IPS DF 6.9 (cell line): ENCODE results near the gene DYNC1LI1.

Experiments
- DNase-seq: peaks from one replicate; pipeline ENCODE4 v3.0.0-alpha.2; 2013; ENCODE audit warnings: low read depth, low spot score
- H3K27ac ChIP-seq: one replicate; pipeline ENCODE4 v1.5.1; 2013; ENCODE audit warnings: low read length, control low read depth
- H3K27me3 ChIP-seq: 2 replicates; pipeline ENCODE4 v1.6.1; 2013; ENCODE audit warnings: mild to moderate bottlenecking, low read length; ENCODE audit not compliant: control insufficient read depth, insufficient read depth
- H3K36me3 ChIP-seq: 2 replicates; pipeline ENCODE4 v1.6.1; 2013; ENCODE audit warnings: low read length; ENCODE audit not compliant: control insufficient read depth, insufficient read depth
- H3K4me1 ChIP-seq: 2 replicates; pipeline ENCODE4 v1.6.1; 2013; ENCODE audit warnings: low read length; ENCODE audit not compliant: control insufficient read depth, insufficient read depth
- H3K4me3 ChIP-seq: 2 replicates; pipeline ENCODE4 v1.5.1; 2013; ENCODE audit warnings: mild to moderate bottlenecking, low read length
- H3K9me3 ChIP-seq: 2 replicates; pipeline ENCODE4 v1.6.1; 2013; ENCODE audit warnings: low read length, inconsistent platforms; ENCODE audit not compliant: control insufficient read depth, insufficient read depth
- WGBS: extraction: QIAGEN DNeasy Blood & Tissue Kit; methylation state at CpG from one replicate; pipeline ENCODE4 v1.1.7; 2013; ENCODE audit warnings: mixed read lengths, missing lambda C conversion rate; ENCODE audit not compliant: insufficient read length, insufficient coverage; 5-methylcytosine and 5-hydroxymethylcytosine counted together

DYNC1LI1 gene

GRCh38 chr3:32562640-32563039 lies 8.0 kb downstream of the DYNC1LI1 start:
- Histone ChIP-seq H3K4me3 (no peak overlapping the region), H3K9me3 (no peaks in the 10 kb centered on the region), H3K4me1 (no peaks in the 10 kb centered on the region), H3K27ac (no peak overlapping the region), H3K36me3 (no peaks in the 10 kb centered on the region), H3K27me3 (no peaks in the 10 kb centered on the region)
- no peak for DNase-seq
- WGBS = 100% methylated on average over 2 of the region's 7 CpGs

GRCh38 chr3:32557640-32558352 lies 12.9 kb downstream of the DYNC1LI1 start:
- Histone ChIP-seq H3K9me3 (no peaks in the 10 kb centered on the region), H3K27ac (no peak overlapping the region), H3K36me3 (no peaks in the 10 kb centered on the region), H3K4me1 (no peaks in the 10 kb centered on the region), H3K27me3 (no peaks in the 10 kb centered on the region), H3K4me3 (no peak overlapping the region)
- WGBS = no CpG with 5 or more reads among the region's 3 CpGs
- no peak for DNase-seq

- no peak overlapping the region for H3K27ac ChIP-seq
- no peak for DNase-seq
- H3K9me3 ChIP-seq = no peaks in the 10 kb centered on the region
- no peaks in the 10 kb centered on the region for H3K27me3 ChIP-seq
- WGBS = no CpG with 5 or more reads among the region's 3 CpGs
- H3K4me3 ChIP-seq = no peak overlapping the region
- H3K36me3 ChIP-seq = no peaks in the 10 kb centered on the region
- H3K4me1 ChIP-seq = no peaks in the 10 kb centered on the region
These were observed 14.3 kb downstream of the DYNC1LI1 start for GRCh38 chr3:32556332-32556731.

DNA sequence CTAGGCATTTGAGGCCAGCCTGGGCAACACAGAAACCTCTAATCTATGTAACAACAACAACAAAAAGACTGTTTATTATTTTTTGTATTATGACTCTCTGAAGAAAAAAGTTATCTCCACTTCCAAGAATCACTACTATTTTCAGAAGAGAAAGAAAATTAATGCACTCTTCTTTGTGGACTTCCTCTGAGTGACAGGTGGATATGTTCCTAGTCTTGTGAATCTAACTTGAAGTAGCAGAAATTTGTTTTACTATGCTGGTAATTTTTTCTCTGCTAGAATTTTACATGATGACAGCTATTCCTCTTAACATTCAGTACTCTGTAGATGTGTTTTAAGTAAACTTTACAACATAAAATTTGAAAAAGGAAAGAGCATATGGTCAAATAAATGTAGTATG lies 16.7 kb downstream of the DYNC1LI1 start:
- Histone ChIP-seq H3K4me1 (no peaks in the 10 kb centered on the region), H3K4me3 (no peak overlapping the region), H3K9me3 (no peaks in the 10 kb centered on the region), H3K27me3 (no peaks in the 10 kb centered on the region), H3K36me3 (no peaks in the 10 kb centered on the region), H3K27ac (no peak overlapping the region)
- DNase-seq = no peak

- no peaks in the 10 kb centered on the region for H3K4me1 ChIP-seq
- no peak overlapping the region for H3K27ac ChIP-seq
- H3K4me3 ChIP-seq = no peak overlapping the region
These were observed 17.2 kb downstream of the DYNC1LI1 start for GRCh38 chr3:32553459-32553858.

DNA sequence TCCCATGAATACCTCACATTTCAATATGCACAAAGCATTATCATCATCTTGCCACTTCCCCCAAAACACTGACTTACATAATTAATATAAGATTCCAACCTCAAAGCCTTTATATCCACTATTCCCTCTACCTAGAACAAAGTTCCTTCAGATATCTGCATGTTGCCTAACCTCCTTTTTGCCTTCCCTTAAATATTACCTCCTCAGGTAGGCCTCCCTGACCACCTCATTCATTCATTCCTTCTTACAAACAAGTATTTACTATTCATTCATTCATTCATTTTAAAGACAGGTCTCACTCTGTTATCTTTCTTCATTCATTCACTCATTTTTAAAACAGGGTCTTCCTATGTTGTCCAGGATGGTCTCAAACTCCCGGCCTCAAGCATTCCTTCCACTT lies 18.6 kb downstream of the DYNC1LI1 start:
- WGBS = no CpG with 5 or more reads among the region's 1 CpG
- Histone ChIP-seq H3K9me3 (no peaks in the 10 kb centered on the region), H3K36me3 (no peaks in the 10 kb centered on the region)

More at GRCh38 chr3:32553459-32553858, 17.2 kb downstream of the DYNC1LI1 start:
- DNase-seq = no peak
- H3K36me3 ChIP-seq = no peaks in the 10 kb centered on the region
- H3K27me3 ChIP-seq = no peaks in the 10 kb centered on the region
- no CpG with 5 or more reads among the region's 2 CpGs for WGBS
- no peaks in the 10 kb centered on the region for H3K9me3 ChIP-seq

GRCh38 chr3:32551496-32551895 lies 19.2 kb downstream of the DYNC1LI1 start:
- no peak overlapping the region for H3K4me3 ChIP-seq
- no peaks in the 10 kb centered on the region for H3K27me3 ChIP-seq
- no peak overlapping the region for H3K27ac ChIP-seq
- H3K4me1 ChIP-seq = no peaks in the 10 kb centered on the region
- DNase-seq = no peak
- H3K36me3 ChIP-seq = no peaks in the 10 kb centered on the region
- H3K9me3 ChIP-seq = no peaks in the 10 kb centered on the region

More for the DNA sequence above, 18.6 kb downstream of the DYNC1LI1 start:
- H3K27ac ChIP-seq = no peak overlapping the region
- H3K27me3 ChIP-seq = no peaks in the 10 kb centered on the region
- no peaks in the 10 kb centered on the region for H3K4me1 ChIP-seq
- no peak for DNase-seq
- H3K4me3 ChIP-seq = no peak overlapping the region

GRCh38 chr3:32551087-32551486 lies 19.6 kb downstream of the DYNC1LI1 start:
- Histone ChIP-seq H3K36me3 (no peaks in the 10 kb centered on the region), H3K9me3 (no peaks in the 10 kb centered on the region), H3K27me3 (no peaks in the 10 kb centered on the region), H3K4me3 (no peak overlapping the region), H3K4me1 (no peaks in the 10 kb centered on the region), H3K27ac (no peak overlapping the region)
- WGBS = no CpG with 5 or more reads among the region's 2 CpGs
- no peak for DNase-seq

DNA sequence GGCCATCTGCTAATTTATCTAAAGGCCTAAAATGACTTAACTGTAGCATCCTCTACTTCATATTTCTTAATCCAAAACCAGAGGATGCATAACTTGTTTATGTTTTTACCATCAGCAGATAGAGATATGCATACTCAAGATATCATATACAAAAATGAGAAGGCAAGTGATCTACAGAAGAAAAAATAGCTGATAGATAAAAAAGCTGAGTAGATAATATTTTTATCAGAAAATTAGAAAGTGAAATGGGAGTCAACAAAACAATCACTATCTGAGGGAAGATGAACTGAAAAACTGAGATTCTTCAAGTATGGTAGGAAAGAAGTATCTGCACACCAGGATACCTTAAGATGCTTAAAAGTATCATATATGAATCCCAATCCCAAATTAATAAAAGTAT lies 25.4 kb downstream of the DYNC1LI1 start:
- no peak for DNase-seq
- H3K27ac ChIP-seq = no peak overlapping the region
- no peaks in the 10 kb centered on the region for H3K36me3 ChIP-seq
- no peak overlapping the region for H3K4me3 ChIP-seq
- H3K9me3 ChIP-seq = no peaks in the 10 kb centered on the region
- H3K27me3 ChIP-seq = no peaks in the 10 kb centered on the region
- no peaks in the 10 kb centered on the region for H3K4me1 ChIP-seq

GRCh38 chr3:32544894-32545293 lies 25.8 kb downstream of the DYNC1LI1 start:
- Histone ChIP-seq H3K27me3 (no peaks in the 10 kb centered on the region), H3K27ac (no peak overlapping the region), H3K4me3 (no peak overlapping the region), H3K9me3 (no peaks in the 10 kb centered on the region), H3K4me1 (no peaks in the 10 kb centered on the region), H3K36me3 (no peaks in the 10 kb centered on the region)
- no peak for DNase-seq
- no CpG with 5 or more reads among the region's 2 CpGs for WGBS

DNA sequence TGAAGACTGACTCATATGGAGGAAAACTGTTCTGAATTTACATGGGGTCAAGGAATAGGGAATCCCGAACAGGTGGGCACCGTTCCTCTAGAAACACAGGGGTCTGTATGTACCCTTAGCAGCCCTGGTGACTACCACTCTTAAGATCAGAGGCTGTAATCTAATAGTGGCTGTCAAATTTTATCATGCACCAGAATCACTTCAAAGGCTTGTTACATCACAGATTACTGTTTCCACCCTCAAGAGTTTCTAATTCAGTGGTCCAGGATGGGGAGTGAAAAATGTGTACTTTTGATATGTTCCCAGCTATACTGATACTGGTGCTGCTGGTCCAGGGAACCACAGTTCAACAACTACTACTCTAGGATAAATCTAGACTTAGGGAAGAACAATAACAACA lies 27.9 kb downstream of the DYNC1LI1 start:
- H3K4me1 ChIP-seq = no peaks in the 10 kb centered on the region
- H3K4me3 ChIP-seq = no peak overlapping the region
- no peaks in the 10 kb centered on the region for H3K9me3 ChIP-seq
- no CpG with 5 or more reads among the region's 2 CpGs for WGBS
- no peak for DNase-seq
- H3K27ac ChIP-seq = no peak overlapping the region
- no peaks in the 10 kb centered on the region for H3K36me3 ChIP-seq
- H3K27me3 ChIP-seq = no peaks in the 10 kb centered on the region
